Measurements from ENCODE around the gene GORAB. TPM values are rescaled to one million over a fixed set of nuclear protein-coding genes. Genes with fewer than 3 reads are reported as not detected.

GORAB gene
- total RNA-seq, 4 donors from 2014 or later, result 3.3 to 11.8 (median 5.7) TPM

DNA sequence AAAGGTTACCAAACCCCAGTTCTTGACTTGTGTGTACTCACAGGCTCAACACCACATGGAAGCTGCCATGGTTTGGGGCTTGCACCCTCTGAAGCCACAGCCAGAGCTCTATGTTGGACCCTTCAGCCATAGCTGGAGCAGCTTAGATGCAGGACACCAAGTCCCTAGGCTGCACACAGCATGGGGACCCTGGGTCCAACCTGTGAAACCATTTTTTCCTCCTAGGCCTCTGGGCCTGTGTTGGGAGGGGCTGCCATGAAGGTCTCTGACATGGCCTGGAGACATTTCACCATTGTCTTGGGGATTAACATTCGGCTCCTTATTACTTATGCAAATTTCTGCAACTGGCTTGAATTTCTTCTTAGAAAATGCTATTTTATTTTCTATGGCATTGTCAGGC is 69.9 kb downstream of the GORAB start:
- Histone ChIP-seq H3K36me3 (no peaks in the 10 kb centered on the region), H3K27ac (no peak overlapping the region), H3K4me3 (no peak overlapping the region), H3K9me3 (peaks cover 0 to 11% (median 0%) of the 10 kb centered on the region in 3 donors), H3K27me3 (no peaks in the 10 kb centered on the region), H3K4me1 (no peaks in the 10 kb centered on the region)
- intact Hi-C loops (cut with DNase I), result no loop called here
- TF ChIP-seq CTCF (IDR thresholded peaks at IDR 0.05), result no peak
- no peak for TF ChIP-seq POLR2A (IDR thresholded peaks at IDR 0.05)
- no peak for DNase-seq
- WGBS, 2 donors, result 64 to 73% methylated on average over 1 of the region's 1 CpG

Other genes starting within 250 kb of the GORAB start
- 10 to 100 TPM in 2 of 4 donors, 1 to 10 TPM in 2; 2.2 to 20.4 (median 10.3) TPM for gene PRRX1, start 132.0 kb downstream of the GORAB start, total RNA-seq

All from esophagus squamous epithelium (tissue), 5 donors.